H1 (cell line): Measurements from ENCODE around the gene EML1. TPM values are rescaled to one million over a fixed set of nuclear protein-coding genes. Genes with fewer than 3 reads are reported as not detected.

Source experiments
- CTCF ChIA-PET: fragments of 300-600 bp; sonication (Branson Sonifier 250); formaldehyde crosslinking; loops from one replicate; lab custom pipeline; 2021; ENCODE audit not compliant: partially characterized antibody; lab: Charles Lee
- POLR2A ChIA-PET: fragments of 300-600 bp; sonication (Branson Sonifier 250); formaldehyde crosslinking; loops from one replicate; lab custom pipeline; 2021; ENCODE audit warnings: inconsistent platforms; ENCODE audit not compliant: partially characterized antibody; lab: Charles Lee
- DNase-seq, 2 experiments: peaks; one replicate each; pipeline versions ENCODE4 v3.0.0 to v3.0.0-alpha.2; 2010 to 2022; ENCODE audit warnings: low spot score in 2 of 2, low read depth in 1 of 2, mixed read lengths in 1 of 2
- FAIRE-seq: peaks from 2 replicates; lab custom pipeline; 2011; peaks lifted over from hg19 to GRCh38; lab: Jason Lieb, UNC
- H2AFZ ChIP-seq: 2 replicates; pipeline ENCODE4 v1.8.1; 2012; ENCODE audit warnings: low read length, inconsistent platforms
- H2AK5ac ChIP-seq: 2 replicates; pipeline ENCODE4 v1.6.1; 2013; ENCODE audit warnings: low read depth, low read length
- H2BK120ac ChIP-seq: replicated peaks from 2 replicates; pipeline ENCODE3; 2013; ENCODE audit warnings: low read depth, low read length, inconsistent platforms
- H2BK12ac ChIP-seq: 2 replicates; pipeline ENCODE4 v1.6.1; 2013; ENCODE audit warnings: low read depth, low read length
- H2BK15ac ChIP-seq: 2 replicates; pipeline ENCODE4 v1.6.1; 2013; ENCODE audit warnings: low read length
- H2BK20ac ChIP-seq: 2 replicates; pipeline ENCODE4 v1.6.1; 2013; ENCODE audit warnings: low read length
- H2BK5ac ChIP-seq: 2 replicates; pipeline ENCODE4 v1.6.1; 2013; ENCODE audit warnings: low read depth, low read length
- H3K14ac ChIP-seq: 2 replicates; pipeline ENCODE4 v1.6.1; 2013; ENCODE audit warnings: inconsistent platforms; ENCODE audit not compliant: insufficient read length
- H3K18ac ChIP-seq: 2 replicates; pipeline ENCODE4 v1.6.1; 2013; ENCODE audit warnings: low read length; ENCODE audit errors: extremely low read depth
- H3K23ac ChIP-seq: 2 replicates; pipeline ENCODE4 v1.6.1; 2013; ENCODE audit warnings: inconsistent platforms; ENCODE audit not compliant: insufficient read length
- H3K23me2 ChIP-seq: 2 replicates; pipeline ENCODE4 v1.6.1; 2013; ENCODE audit warnings: low read depth, low read length
- H3K27ac ChIP-seq: 2 replicates; pipeline ENCODE4 v1.6.1; 2011; ENCODE audit warnings: low read depth, low read length, inconsistent platforms
- H3K27me3 ChIP-seq, 4 experiments: replicated peaks in 1 of 4; 1 replicate in 1 of 4; 2 replicates in 3 of 4; pipeline versions ENCODE4 v1.6.1 to v1.8.1; 2011 to 2013; ENCODE audit warnings: low read length in 3 of 4, mild to moderate bottlenecking in 3 of 4, inconsistent platforms in 2 of 4, mixed read lengths in 2 of 4, moderate library complexity in 1 of 4; ENCODE audit not compliant: control insufficient read depth in 3 of 4, insufficient read depth in 3 of 4; ENCODE audit errors: extremely low read depth in 1 of 4
- H3K36me3 ChIP-seq, 4 experiments: 2 replicates each; pipeline versions ENCODE4 v1.6.1 to v1.8.1; 2011 to 2013; ENCODE audit warnings: mild to moderate bottlenecking in 4 of 4, low read length in 3 of 4, moderate library complexity in 2 of 4, control low read depth in 1 of 4, inconsistent platforms in 1 of 4; ENCODE audit not compliant: insufficient read depth in 4 of 4, control insufficient read depth in 2 of 4
- H3K4ac ChIP-seq: replicated peaks from 2 replicates; pipeline ENCODE3; 2013; ENCODE audit warnings: low read length, low read depth, mixed read lengths, inconsistent platforms; ENCODE audit not compliant: insufficient read length
- H3K4me1 ChIP-seq, 4 experiments: replicated peaks in 1 of 4; 1 replicate in 1 of 4; 2 replicates in 3 of 4; pipeline versions ENCODE4 v1.6.1 to v1.8.1; 2011 to 2013; ENCODE audit warnings: low read length in 3 of 4, inconsistent platforms in 2 of 4, mixed read lengths in 1 of 4; ENCODE audit not compliant: insufficient read depth in 4 of 4, control insufficient read depth in 3 of 4
- H3K4me2 ChIP-seq, 2 experiments: 2 replicates each; pipeline versions ENCODE4 v1.6.1 to v1.8.1; 2011 to 2013; ENCODE audit warnings: low read depth in 2 of 2, low read length in 2 of 2, control low read depth in 1 of 2, inconsistent platforms in 1 of 2, mild to moderate bottlenecking in 1 of 2; ENCODE audit not compliant: insufficient read depth in 1 of 2
- H3K4me3 ChIP-seq, 4 experiments: fragments of 200-600, 300-600 bp in 1 of 4; sonication (generic), shearing (Covaris generic), sonication (Bioruptor Twin) in 1 of 4; 2 replicates each; pipeline versions ENCODE4 v1.5.1 to v1.8.1; 2011 to 2016; ENCODE audit warnings: low read length in 4 of 4, low read depth in 3 of 4, control low read depth in 2 of 4, inconsistent platforms in 2 of 4, mild to moderate bottlenecking in 2 of 4, mixed read lengths in 1 of 4, moderate library complexity in 1 of 4; ENCODE audit not compliant: insufficient read depth in 2 of 4; ENCODE audit errors: extremely low read depth in 1 of 4
- H3K56ac ChIP-seq: replicated peaks from 2 replicates; pipeline ENCODE3; 2013; ENCODE audit warnings: low read depth, mild to moderate bottlenecking, mixed read lengths, low read length, inconsistent platforms; ENCODE audit not compliant: insufficient read length
- H3K79me1 ChIP-seq: 2 replicates; pipeline ENCODE4 v1.6.1; 2013; ENCODE audit warnings: low read depth, low read length, control low read depth
- H3K79me2 ChIP-seq, 2 experiments: 2 replicates each; pipeline versions ENCODE4 v1.6.1 to v1.8.1; 2012 to 2013; ENCODE audit warnings: low read length in 2 of 2, mild to moderate bottlenecking in 2 of 2, inconsistent platforms in 1 of 2; ENCODE audit not compliant: insufficient read depth in 2 of 2, control insufficient read depth in 1 of 2
- H3K9ac ChIP-seq, 4 experiments: replicated peaks in 1 of 4; 1 replicate in 1 of 4; 2 replicates in 3 of 4; pipeline versions ENCODE4 v1.6.1 to v1.8.1; 2011 to 2013; ENCODE audit warnings: low read depth in 3 of 4, low read length in 3 of 4, control low read depth in 2 of 4, mild to moderate bottlenecking in 2 of 4, moderate library complexity in 2 of 4, inconsistent platforms in 1 of 4; ENCODE audit errors: extremely low read depth in 1 of 4
- H3K9me3 ChIP-seq, 2 experiments: 2 replicates each; pipeline versions ENCODE4 v1.6.1 to v1.8.1; 2012 to 2013; ENCODE audit warnings: mild to moderate bottlenecking in 2 of 2, moderate library complexity in 2 of 2, control low read depth in 1 of 2, inconsistent platforms in 1 of 2, low read depth in 1 of 2, low read length in 1 of 2, mixed read lengths in 1 of 2; ENCODE audit not compliant: insufficient read depth in 2 of 2
- H4K20me1 ChIP-seq, 2 experiments: replicated peaks in 1 of 2; 2 replicates each; pipeline versions ENCODE3 to v1.8.1; 2011 to 2013; ENCODE audit warnings: inconsistent platforms in 2 of 2, low read length in 2 of 2, mild to moderate bottlenecking in 1 of 2; ENCODE audit not compliant: insufficient read depth in 2 of 2, control insufficient read depth in 1 of 2
- H4K5ac ChIP-seq: 2 replicates; pipeline ENCODE4 v1.6.1; 2013; ENCODE audit warnings: low read length, low read depth, mixed read lengths, inconsistent platforms; ENCODE audit not compliant: insufficient read length
- H4K8ac ChIP-seq: 2 replicates; pipeline ENCODE4 v1.8.0; 2013; ENCODE audit warnings: mild to moderate bottlenecking, moderate library complexity, low read length, inconsistent platforms; ENCODE audit not compliant: insufficient read depth; ENCODE audit errors: extremely low read depth
- H4K91ac ChIP-seq: replicated peaks from 2 replicates; pipeline ENCODE3; 2013; ENCODE audit warnings: low read length, mixed read lengths, inconsistent platforms; ENCODE audit not compliant: insufficient read length
- CREB1 ChIP-seq: IDR thresholded peaks from 2 replicates; pipeline ENCODE4 v1.6.1; 2012; ENCODE audit warnings: inconsistent platforms
- CTBP2 ChIP-seq: IDR thresholded peaks from 2 replicates; pipeline ENCODE4 v1.7.0; 2011; ENCODE audit warnings: borderline replicate concordance, mild to moderate bottlenecking, moderate library complexity, mixed read lengths, low read length; ENCODE audit not compliant: insufficient read depth, insufficient read length
- E2F6 ChIP-seq: IDR thresholded peaks from 2 replicates; pipeline ENCODE4 v1.6.1; 2012; ENCODE audit warnings: inconsistent platforms
- EP300 ChIP-seq, 2 experiments: IDR thresholded peaks; 1 replicate in 1 of 2; 2 replicates in 1 of 2; pipeline ENCODE4 v1.6.1; 2011 to 2012; ENCODE audit warnings: low read depth in 2 of 2, low read length in 2 of 2, mild to moderate bottlenecking in 2 of 2, borderline replicate concordance in 1 of 2, inconsistent platforms in 1 of 2, moderate library complexity in 1 of 2
- HDAC2 ChIP-seq, 2 experiments: fragments of 300-600 bp in 1 of 2; sonication (generic) in 1 of 2; IDR thresholded peaks; 2 replicates each; pipeline ENCODE4 v1.6.1; 2011 to 2012; ENCODE audit warnings: low read depth in 2 of 2, low read length in 2 of 2, mild to moderate bottlenecking in 2 of 2, moderate library complexity in 2 of 2, borderline replicate concordance in 1 of 2, inconsistent platforms in 1 of 2
- RAD21 ChIP-seq, 2 experiments: IDR thresholded peaks in 1 of 2; conservative IDR thresholded peaks in 1 of 2; 2 replicates each; pipeline ENCODE4 v1.6.1; 2011; ENCODE audit warnings: low read depth in 2 of 2, low read length in 2 of 2, improper control_type of control experiment in 1 of 2, inconsistent platforms in 1 of 2, mild to moderate bottlenecking in 1 of 2, moderate library complexity in 1 of 2
- USF2 ChIP-seq: IDR thresholded peaks from 2 replicates; pipeline ENCODE4 v1.6.1; 2011; ENCODE audit warnings: low read length, improper control_type of control experiment
- ZNF274 ChIP-seq: IDR thresholded peaks from 2 replicates; pipeline ENCODE4 v1.7.0; 2012; ENCODE audit warnings: low read length, borderline replicate concordance; ENCODE audit errors: extremely low read depth
- WGBS, 2 experiments: shearing (Covaris generic) in 1 of 2; methylation state at CpG; one replicate each; pipeline versions ENCODE4 v1.1.6 to v1.1.7; 2013 to 2015; ENCODE audit warnings: low lambda C conversion rate in 2 of 2, mixed read lengths in 2 of 2, inconsistent platforms in 1 of 2, low coverage in 1 of 2, missing lambda C conversion rate in 1 of 2; ENCODE audit not compliant: insufficient replicate concordance in 2 of 2, insufficient coverage in 1 of 2, insufficient read length in 1 of 2; ENCODE audit errors: extremely low coverage in 1 of 2, missing lambda C conversion rate in 1 of 2; 5-methylcytosine and 5-hydroxymethylcytosine counted together
- polyA plus RNA-seq, 7 experiments: library from polyadenylated mRNA; depleted of rRNA in 3 of 7; stranded (reverse) in 5 of 7; unstranded in 2 of 7; fragments of >200 nt in 5 of 7; fragments of 200-250 nt in 2 of 7; gene quantifications; 1 replicate in 5 of 7; 2 replicates in 1 of 7; 4 replicates in 1 of 7; pipeline versions ENCODE4 v1.2.1 to v1.2.3, GENCODE V29; 2011 to 2013; ENCODE audit warnings: missing spikeins in 2 of 7, mixed read lengths in 2 of 7
- total RNA-seq: library from RNA; stranded (reverse); fragmentation: NEBNext Ultra II Directional; extraction: Animal tissue kit (Norgen Biotek cat#: 25700); gene quantifications from 2 replicates; pipeline ENCODE4 v1.2.1, GENCODE V29; 2021

EML1 gene
- total and polyA plus RNA-seq, 2 of the 8 experiments (the other 6 are each of a cell fraction or from before 2014, with no cell fraction given), result 11.1 to 24.7 TPM

GRCh38 chr14:99757331-99758070, 35.7 kb upstream of the EML1 start:
- no peak for FAIRE-seq
- TF ChIP-seq HDAC2 (IDR thresholded peaks at IDR 0.05; ENCODE audit: borderline replicate concordance in 1 of 2, low read depth in 2 of 2, low read length in 2 of 2), result no peak
- TF ChIP-seq E2F6, result no peak
- no peak for TF ChIP-seq EP300 (IDR thresholded peaks at IDR 0.05; ENCODE audit: borderline replicate concordance in 1 of 2, low read depth in 2 of 2, low read length in 2 of 2)
- no peak for TF ChIP-seq CTBP2
- TF ChIP-seq ZNF274, result no peak
- no peak for TF ChIP-seq USF2
- no peak for TF ChIP-seq RAD21 (IDR thresholded peaks at IDR 0.05 in 1 of 2, conservative IDR thresholded peaks at IDR 0.05 in 1 of 2; ENCODE audit: low read depth in 2 of 2, low read length in 2 of 2)
- no peak for TF ChIP-seq CREB1

More at GRCh38 chr14:99757331-99758070, 35.7 kb upstream of the EML1 start:
- no peak overlapping the region for H3K9ac ChIP-seq
- H4K91ac ChIP-seq, result no peak overlapping the region
- H4K5ac ChIP-seq, result no peak overlapping the region
- H3K79me1 ChIP-seq, result no peaks in the 10 kb centered on the region
- peaks cover 0 to 16% (median 9%) of the 10 kb centered on the region in 4 experiments; a peak in 6 of 7 replicates for H3K4me1 ChIP-seq
- no peak overlapping the region for H3K4ac ChIP-seq
- POLR2A ChIA-PET, result interaction anchor here (1.0 kb wide), 1 partner anchor 19 kb away, joined by 3 read pairs; no protein-coding TSS in a partner anchor
- H2BK120ac ChIP-seq, result no peak overlapping the region
- no peak overlapping the region for H3K27ac ChIP-seq
- no peak overlapping the region for H3K18ac ChIP-seq
- no peaks in the 10 kb centered on the region for H3K79me2 ChIP-seq
- H2AFZ ChIP-seq, result no peak overlapping the region
- WGBS, 2 experiments, result 96% methylated on average over 12 of the region's 12 CpGs; no CpG with 5 or more reads in 1 of the 2 experiments
- no peak overlapping the region for H3K4me2 ChIP-seq
- no peaks in the 10 kb centered on the region for H4K20me1 ChIP-seq
- no peak overlapping the region for H2BK20ac ChIP-seq
- CTCF ChIA-PET, result interaction anchor here (0.7 to 2.3 kb wide), 7 partner anchors 8 to 130 kb away, joined by 3 to 7 read pairs (median 3); no protein-coding TSS in a partner anchor
- H3K4me3 ChIP-seq, result no peak overlapping the region
- no peak for DNase-seq
- H3K23ac ChIP-seq, result no peak overlapping the region
- H2BK15ac ChIP-seq, result 0 out of 2 replicates have a peak overlapping the region, but pooled peaks have one; percentile 34
- H3K23me2 ChIP-seq, result no peaks in the 10 kb centered on the region
- no peak overlapping the region for H3K56ac ChIP-seq
- no peak overlapping the region for H4K8ac ChIP-seq
- no peaks in the 10 kb centered on the region for H3K9me3 ChIP-seq
- no peaks in the 10 kb centered on the region for H3K36me3 ChIP-seq
- H3K27me3 ChIP-seq, result no peaks in the 10 kb centered on the region
- no peak overlapping the region for H2AK5ac ChIP-seq
- no peak overlapping the region for H2BK12ac ChIP-seq
- no peak overlapping the region for H3K14ac ChIP-seq
- no peak overlapping the region for H2BK5ac ChIP-seq
